Measurements from ENCODE around the gene P2RX4. TPM values are rescaled to one million over a fixed set of nuclear protein-coding genes. Genes with fewer than 3 reads are reported as not detected.
"Not testable (repeated sequence)": the region's sequence is repeated elsewhere in the genome, so short reads cannot be mapped to it uniquely, and the experiment has no call there.

P2RX4 gene
- total RNA-seq, 1 donor from 2014 or later: 9.3 TPM

- no peak for DNase-seq
These were observed 20.8 kb upstream of the P2RX4 start for GRCh38 chr12:121189131-121189530.

GRCh38 chr12:121189619-121190155 is 20.2 kb upstream of the P2RX4 start:
- no peak for DNase-seq

- no peak for DNase-seq
These were observed 19.4 kb upstream of the P2RX4 start for GRCh38 chr12:121190523-121191031.

- DNase-seq: no peak
These were observed 18.8 kb upstream of the P2RX4 start for GRCh38 chr12:121191151-121191550.

- no peak for DNase-seq
These were observed 13.0 kb upstream of the P2RX4 start for GRCh38 chr12:121196902-121197301.

- DNase-seq: no peak
These were observed 11.0 kb upstream of the P2RX4 start for GRCh38 chr12:121198949-121199348.

GRCh38 chr12:121201140-121201539 is 8.8 kb upstream of the P2RX4 start:
- DNase-seq: not testable (repeated sequence)

GRCh38 chr12:121202407-121203355 is 7.2 kb upstream of the P2RX4 start:
- no peak for DNase-seq

GRCh38 chr12:121203482-121203881 is 6.4 kb upstream of the P2RX4 start:
- no peak for DNase-seq

GRCh38 chr12:121205491-121205890 is 4.4 kb upstream of the P2RX4 start:
- DNase-seq: no peak

- not testable (repeated sequence) for DNase-seq
These were observed 1.4 kb upstream of the P2RX4 start for GRCh38 chr12:121208571-121208970.

GRCh38 chr12:121209221-121209620 is 708 bp upstream of the P2RX4 start:
- no peak for DNase-seq

- DNase-seq: no peak
These were observed 2.9 kb downstream of the P2RX4 start for GRCh38 chr12:121212875-121213274.

- no peak for DNase-seq
These were observed 4.3 kb downstream of the P2RX4 start for GRCh38 chr12:121214166-121214777.

- peak; percentile 30 for DNase-seq
These were observed 5.2 kb downstream of the P2RX4 start for GRCh38 chr12:121214855-121215745.

- DNase-seq: no peak
These were observed 6.2 kb downstream of the P2RX4 start for GRCh38 chr12:121216102-121216501.

- no peak for DNase-seq
These were observed 7.1 kb downstream of the P2RX4 start for GRCh38 chr12:121217063-121217462.

GRCh38 chr12:121217761-121218160 is 7.8 kb downstream of the P2RX4 start:
- DNase-seq: no peak

GRCh38 chr12:121218588-121219352 is 8.8 kb downstream of the P2RX4 start:
- DNase-seq: no peak

GRCh38 chr12:121219353-121219986 is 9.5 kb downstream of the P2RX4 start:
- no peak for DNase-seq

GRCh38 chr12:121222847-121223246 is 12.9 kb downstream of the P2RX4 start:
- no peak for DNase-seq
